Measurements from ENCODE around the gene TXNL4B.

- TF ChIP-seq CTCF (IDR thresholded peaks at IDR 0.05) (no peak), POLR2A (IDR thresholded peaks at IDR 0.05) (no peak)
These were observed 41.6 kb downstream of the TXNL4B start for GRCh38 chr16:72051818-72052217.
